ENCODE data around the gene TMF1.

The TMF1 gene

DNA sequence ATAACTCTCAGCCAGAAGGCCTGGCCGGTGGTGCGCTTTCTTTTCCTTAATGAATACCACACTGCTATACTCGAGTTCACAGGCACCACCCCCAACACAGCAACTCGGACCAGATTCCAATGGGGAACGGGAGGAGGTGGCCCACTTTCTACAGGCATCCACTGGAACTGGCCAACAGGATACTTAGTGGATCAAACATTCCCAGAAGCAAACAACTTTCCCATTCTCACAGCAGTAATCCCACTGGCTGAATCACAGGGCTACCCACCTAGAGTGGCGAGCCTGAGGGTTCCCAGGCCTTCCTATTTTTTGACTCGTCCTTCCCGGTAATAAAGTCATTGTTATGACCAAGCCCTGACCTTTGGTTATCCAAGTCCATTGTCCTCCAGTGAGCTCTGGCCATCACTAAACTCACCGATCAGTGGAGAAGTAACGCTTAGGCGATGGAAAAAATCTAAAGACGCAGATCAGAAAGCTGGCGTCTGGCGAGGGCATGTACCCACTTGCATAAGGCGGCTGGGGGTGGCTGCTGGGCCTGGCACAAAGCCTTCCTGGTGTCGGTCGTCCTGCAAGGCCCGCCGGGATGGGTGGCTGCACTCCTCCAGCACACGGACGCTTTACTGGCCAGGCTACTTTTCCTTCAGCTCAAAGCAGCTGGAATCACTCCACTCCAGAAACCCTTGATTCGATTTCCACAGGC, 39.9 kb downstream of the TMF1 start:
- no peak for DNase-seq

DNA sequence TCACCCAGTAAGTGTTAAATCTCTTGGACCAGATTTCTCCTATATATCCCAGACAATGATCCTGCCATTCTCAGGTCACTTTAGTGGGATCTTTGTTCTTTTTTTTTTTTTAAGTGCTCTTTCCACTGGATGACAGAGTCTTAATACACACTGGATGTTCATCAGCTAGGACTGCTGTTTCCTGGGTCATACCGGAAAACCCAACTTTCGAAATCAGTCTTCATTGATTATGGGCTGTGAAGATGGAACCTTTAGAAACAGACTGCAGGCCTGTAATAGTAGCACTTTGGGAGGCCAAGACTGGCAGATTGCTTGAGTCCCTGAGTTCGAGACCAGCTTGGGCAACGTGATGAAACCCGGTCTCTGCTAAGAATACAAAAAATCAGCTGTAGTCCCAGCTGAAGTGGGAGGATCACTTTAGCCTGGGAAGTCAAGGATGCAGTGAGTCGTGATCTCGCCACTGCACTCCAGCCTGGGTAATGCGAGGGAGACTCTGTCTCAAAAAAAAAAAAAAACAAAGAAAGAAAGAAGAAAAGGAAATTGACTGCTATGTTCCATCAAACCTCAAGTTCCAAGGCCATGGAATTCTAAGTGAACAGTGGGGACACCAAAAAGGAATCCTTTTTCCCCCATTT, 40.9 kb downstream of the TMF1 start:
- no peak for DNase-seq

DNA sequence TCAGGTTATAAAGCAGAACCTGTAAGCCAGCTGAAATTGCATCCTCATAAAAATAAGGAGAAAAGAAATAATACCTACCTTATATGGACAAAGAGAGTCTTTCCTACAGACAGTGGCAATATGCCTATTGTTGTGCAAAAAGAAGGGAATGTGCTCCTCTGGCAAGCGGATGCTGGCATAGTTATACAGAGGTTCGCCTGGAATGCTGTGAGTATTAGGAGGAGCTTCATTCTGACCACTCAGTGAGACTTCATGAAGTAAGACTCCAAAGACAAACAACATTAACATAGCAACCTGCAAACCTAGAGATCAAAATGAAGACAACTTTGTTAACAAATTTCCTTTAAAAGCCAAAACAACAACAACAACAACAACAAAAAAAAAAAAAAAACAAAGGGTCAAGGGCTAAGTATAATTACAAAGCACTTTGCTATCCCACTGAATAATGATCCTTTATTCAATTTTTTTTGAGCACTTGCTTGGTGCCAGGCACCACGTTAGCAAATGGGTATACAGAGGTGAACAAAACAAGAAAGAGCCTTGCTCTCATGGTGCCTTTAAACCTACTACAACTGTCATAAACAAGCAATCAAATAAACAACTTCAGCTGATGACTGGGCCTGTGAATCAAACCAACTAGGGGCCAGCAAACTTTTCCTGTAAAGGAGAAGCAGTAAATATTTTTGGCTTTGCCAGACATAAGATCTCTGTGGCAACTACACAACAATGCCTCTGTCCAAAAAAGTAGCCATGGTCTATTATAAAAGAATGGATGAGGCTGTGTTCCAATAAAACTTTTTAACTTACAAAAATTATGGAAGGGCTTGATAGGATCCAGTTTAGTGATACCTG, 42.3 kb downstream of the TMF1 start:
- no peak for DNase-seq

DNA sequence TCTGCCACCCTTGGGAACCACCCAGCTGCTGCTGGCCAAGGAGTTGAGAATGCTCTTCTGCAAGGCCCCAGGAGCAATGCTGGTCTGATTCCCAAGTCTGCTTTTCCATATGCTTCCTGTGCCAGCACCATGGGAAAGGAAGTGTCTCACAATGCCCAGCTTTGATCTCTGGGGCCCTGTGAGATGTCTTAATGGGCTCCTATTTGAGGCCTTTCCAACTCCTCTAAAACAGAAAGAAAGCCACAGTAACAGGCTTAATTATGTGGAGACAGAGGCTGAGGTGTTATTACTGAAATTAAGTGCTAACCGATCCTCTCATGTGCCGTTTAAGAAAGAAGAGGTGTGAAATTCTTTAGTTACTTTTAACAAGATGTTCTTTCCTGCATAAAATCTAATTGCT, 43.2 kb downstream of the TMF1 start:
- DNase-seq, result no peak

DNA sequence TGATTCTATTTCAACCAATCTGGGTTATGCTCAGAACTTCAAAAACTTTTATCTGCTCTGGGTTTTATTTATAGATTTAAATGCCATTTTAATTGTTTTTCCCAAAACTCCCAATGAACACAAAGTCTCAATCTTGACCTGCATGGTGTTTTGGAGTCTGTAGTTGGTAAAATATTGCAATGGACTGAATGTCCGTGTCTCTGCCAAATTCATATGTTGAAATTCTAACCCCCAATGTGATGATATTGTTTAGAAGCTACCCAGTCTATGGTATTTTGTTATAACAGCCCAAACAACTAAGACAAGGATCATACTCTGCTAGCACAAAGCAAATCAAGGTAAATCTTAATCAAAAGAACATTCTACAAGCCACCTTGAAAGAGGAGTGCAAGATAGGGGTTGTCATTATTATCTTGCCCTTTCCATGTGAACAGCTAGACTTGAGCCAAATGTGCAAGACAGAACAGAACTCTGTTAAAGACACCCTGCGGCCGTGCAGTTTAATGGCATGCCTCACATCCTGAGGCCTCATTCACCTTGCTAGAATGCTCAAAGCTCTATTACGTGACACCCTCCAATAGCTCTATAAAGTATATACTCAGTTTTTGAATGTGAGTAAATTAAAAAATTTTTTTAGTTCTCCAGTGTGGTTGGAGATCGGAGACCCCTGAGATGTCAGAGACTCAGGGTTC, 46.2 kb downstream of the TMF1 start:
- DNase-seq, result no peak

DNA sequence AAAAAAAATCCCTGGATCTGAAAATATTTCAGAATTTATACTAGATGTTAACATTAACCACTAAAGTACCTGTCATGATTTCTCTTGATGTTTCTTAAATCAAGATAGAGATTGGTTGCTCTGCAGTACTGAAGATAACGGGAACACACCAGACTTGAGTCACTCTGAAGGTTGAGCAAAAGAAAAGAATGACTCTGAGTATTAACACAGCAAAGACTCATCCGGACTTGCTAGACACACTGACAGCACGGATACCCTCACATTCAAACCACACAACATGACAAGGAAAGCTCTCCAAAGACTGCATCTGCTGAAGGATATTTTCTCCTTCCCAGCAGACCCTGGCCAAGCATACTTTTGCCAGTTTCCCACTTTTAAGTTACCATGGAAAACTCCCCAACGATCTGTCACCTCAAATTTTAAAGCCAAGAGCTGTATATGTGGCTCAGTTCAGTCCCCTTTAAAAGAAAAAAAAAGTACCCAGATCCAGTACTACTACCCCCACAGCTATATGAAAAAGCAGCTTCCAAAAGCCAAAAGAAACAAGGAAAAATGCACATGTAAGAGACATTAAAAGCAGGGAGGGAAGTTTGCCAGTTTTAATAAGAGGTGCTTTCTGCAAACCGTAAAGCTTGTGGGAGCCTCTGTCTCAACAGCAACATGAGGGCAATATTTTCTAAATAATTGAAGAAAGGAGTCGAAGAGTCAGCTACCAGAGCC, 46.9 kb downstream of the TMF1 start:
- no peak for DNase-seq

DNA sequence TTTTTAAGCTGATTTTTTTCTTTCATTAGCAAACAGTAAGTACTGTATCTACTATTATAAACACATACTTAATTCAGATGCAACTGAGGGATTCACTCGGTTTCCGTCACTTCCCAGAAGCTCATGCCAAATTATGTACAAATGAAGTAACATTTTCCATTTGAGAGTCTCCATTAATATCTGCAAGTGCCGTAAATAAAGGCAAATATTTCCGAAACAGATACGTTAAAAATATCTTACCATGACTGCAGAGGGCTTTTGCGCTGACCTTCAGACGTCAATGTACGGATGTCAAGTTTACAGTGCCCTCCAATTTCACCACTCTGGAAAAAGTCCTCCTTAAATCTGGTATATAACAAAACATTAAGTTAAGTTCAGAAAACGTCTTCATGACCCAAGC, 48.0 kb downstream of the TMF1 start:
- DNase-seq, result no peak

DNA sequence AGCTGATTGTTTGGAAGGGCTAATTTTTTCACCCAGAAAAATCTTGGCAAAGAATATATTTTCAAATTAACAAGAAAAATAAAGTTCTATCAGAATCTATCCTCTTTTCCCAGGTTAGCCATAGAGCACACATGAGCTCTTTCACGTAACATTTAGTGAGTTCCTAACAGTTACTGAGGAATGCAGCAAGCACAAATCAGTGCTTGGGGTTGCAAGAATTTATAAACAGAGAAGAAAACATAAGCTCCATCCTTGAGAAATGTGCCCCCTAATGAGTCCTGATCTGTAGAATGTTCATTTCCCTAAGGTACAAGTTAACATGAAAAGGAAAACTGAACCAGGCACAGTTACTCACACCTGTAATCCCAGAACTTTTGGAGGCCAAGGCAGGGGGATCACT, 52.5 kb downstream of the TMF1 start:
- DNase-seq, result no peak

DNA sequence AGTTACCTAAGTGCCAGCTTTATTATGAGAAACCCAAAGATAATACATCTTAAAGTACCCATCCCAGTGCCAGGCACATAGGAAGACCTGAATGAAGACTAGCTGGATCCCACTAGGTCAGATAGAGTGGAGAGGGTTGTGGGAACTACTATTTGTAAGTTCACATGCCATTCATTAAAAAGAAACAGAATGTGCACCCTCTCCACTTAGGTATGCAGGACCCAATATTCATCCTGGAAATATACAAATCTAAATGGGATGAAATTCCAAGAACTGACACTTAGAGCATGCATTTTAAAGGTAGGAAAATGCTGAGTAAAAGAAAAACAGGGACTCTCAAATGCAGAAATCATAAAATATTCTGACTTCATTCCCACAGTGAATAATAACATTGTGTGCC, 53.0 kb downstream of the TMF1 start:
- DNase-seq, result no peak

DNA sequence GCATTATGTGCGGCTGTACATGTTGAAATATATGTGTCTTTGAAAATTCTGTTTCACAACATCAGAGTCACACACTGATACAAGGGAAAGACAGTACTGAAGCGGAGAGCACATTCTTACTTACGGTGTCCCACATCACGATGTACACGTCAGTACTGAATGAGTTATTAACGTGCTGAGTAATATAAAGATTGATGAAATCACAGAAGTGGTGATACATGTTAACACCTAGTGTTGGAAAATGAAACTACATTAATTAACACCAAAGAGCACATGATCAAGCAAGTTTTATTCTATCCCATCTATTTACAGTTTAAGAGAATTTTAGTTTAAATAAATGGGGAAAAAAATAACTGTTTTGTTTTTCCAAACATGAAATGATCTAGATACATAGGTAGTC, 54.2 kb downstream of the TMF1 start:
- DNase-seq, result no peak

DNA sequence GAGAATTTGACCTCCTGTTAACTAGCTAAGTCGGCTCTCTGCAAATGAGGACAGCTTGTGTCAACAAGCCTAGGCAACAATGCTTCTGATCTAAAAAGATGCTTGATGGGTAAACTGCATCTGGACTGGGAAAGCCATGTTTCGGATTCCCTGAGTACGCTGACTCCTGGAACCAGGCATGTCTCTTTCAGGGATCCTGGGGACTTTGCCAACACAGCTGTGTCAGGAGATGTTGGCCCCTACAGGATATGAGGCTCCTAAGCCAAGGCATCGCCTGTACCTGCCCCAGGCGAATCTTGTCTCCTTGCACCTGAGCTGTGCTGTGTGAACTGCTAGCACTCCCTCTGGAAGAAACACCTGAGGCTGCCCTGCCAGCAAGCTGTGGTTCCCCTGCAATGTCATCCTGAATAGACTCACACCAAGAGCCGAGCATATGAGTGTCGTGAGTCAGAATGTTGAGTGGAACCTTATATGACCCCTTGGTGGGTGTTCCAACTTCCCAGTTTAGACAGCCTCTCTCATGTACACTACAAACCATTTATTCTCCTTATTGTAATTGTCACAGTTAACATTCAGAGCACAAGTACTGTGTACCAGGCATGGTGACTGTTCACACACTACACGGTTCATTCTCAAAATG, 55.7 kb downstream of the TMF1 start:
- no peak for DNase-seq

DNA sequence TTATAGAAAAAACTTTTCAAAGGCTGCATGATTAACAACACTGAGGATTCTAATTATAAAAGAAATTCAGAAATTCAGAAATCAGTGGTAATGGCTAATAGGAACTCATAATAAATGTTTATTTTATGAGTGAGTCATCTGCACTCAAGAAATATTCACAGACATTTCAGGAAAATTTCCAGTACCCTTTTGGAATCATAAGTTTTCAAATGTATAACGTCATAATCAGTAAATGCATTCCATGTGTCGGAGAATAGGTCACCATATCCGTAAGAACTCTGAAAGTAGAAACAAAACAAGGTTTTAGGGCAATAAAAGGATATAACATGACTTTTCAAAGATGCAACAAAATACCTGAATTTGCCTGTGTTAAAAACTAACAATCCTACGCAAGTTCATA, 63.4 kb downstream of the TMF1 start:
- DNase-seq, result no peak

DNA sequence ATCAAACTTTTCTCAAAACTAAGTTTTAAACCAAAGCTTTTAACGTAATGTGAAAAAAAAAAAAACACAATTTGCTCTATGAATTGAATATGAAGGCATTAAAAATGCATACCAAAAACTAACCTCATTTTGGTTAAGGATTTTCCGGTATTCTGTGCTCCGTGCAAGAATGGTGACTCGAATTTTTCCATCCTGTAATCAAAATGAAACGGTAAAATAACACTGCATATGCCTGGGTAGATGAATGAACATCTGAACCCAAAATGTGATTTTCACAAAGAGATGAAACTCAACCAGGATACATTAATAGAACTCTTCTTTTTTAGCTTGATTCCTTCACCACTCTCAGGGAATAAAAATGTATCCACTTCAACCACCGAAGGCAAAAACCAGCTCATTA, 64.8 kb downstream of the TMF1 start:
- no peak for DNase-seq

DNA sequence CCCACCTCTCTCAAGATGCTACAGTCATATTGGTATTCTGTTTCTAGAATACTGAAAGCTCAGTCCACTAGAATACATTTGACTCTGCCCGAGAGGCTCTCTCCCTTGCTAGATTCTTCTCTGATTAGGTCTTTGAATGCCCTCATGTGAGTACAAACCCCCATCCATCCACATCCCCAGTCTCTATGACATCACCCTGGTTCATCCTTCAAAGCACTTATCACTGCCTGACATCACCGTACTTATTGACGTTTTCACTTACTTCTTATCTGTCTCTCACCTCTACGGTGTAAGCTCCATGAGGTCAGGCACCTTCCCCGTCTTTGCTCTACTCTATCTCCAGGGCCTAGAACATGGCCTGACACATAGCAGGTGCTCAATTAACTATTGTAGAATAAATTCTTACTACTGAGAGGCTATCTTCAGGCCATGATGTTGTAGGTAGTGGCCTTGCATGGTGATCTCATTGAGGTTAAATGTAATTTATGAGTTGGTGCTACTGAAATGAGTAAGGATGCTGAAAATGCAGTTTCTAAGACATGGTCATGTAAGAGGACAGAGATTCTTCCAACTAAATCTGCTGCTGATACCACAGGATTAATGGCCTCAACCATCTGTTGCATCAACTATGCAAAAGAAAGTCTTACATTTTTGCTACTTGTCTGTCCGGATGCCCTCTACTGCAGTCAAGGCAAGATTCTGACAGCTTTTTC, 65.5 kb downstream of the TMF1 start:
- DNase-seq, result no peak

DNA sequence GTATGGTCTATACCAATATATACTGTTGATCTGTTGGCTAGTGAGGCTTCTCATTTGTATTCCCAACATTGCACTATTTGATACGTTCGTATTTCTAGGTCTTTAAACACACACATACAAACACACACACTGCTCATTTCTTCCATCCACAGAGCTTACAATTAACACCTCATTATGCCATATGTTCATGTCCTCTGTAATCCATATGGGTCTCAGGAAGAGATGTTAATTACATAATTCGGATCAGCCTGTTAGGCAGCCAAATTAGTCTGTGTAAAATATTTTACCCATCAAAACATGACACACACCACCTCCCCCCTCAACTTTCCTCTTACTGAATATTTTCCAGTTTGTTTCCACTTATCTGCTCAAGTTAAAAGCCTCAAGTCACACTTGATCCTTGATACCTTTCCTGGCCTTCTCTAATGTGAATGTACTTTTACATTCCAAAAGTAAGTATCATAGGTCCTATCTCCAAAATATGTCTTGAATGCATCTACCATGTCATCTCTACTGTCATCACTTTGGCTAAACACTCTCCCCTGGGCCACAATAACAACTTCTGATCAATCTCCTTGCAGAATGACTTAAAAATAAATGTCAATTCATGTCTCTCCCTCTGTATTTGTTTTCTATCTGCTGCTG, 66.9 kb downstream of the TMF1 start:
- no peak for DNase-seq

DNA sequence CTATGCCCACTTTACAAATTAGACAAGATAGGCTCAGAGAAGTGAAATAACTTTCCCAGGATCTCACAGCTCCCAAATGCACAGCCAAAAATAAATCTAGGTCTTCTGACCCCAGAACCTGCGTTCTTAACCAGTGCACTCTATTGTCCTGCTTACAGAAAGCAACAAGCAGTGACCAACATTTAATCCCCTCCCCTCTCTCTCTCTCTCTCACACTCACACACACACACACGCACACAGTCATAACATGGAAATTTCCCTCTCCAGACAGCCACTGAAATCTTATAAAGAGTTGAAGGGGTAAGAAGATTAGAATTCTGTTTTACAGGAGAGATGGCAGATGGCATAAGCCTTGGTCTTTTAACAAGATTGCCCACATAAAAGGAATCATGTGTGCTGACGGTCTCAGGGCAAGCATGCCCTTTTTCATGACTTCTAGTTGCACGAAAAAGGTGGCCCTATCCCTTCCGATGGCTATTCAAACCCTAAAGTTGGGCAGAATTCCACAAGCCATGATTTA, 68.1 kb downstream of the TMF1 start:
- DNase-seq, result no peak

DNA sequence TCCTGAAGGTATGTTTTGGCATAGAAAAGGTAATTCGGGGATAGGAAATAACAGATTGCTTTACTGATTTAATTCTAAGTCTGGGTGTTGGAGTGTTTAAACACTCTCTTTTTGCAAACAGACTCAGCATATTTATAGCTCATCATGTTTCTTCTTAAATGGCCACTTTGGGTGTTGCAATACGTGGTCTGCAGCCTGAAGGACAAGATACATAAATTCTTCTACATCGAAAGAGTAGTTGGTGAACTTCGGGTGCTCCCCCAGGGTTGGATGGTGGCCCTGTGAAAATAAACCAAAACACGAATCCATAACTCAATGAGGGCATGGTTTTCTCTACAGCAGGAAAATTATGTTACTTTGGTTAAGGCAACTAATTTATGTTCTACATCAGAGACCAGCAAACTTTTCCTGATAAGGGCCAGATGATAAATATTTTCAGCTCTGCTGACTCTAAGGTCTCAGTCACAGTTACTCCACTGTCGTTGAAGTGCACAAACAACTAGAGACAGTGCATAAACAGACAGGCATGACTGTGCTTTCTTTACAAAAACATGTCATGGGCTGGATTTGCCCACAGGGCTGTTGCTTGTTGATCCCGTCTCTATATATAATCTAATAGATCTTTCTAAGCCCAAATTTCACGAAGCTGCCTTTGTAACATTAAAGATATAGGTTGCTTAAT, 74.5 kb downstream of the TMF1 start:
- no peak for DNase-seq

DNA sequence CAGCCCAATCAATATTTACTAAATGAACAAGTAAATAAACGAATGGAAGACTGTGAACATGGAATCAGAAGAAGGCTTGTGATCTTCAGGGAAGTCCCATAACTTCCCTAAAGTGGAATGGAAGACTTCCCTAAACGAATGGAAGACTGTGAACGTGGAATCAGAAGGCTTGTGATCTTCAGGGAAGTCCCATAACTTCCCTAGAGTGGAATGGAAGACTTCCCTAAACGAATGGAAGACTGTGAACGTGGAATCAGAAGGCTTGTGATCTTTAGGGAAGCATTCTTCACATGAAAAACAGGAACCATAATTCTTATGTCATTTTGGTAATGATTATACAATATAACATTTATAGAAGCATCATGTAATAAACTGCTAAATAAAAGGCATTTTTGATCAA, 77.4 kb downstream of the TMF1 start:
- DNase-seq, result no peak

DNA sequence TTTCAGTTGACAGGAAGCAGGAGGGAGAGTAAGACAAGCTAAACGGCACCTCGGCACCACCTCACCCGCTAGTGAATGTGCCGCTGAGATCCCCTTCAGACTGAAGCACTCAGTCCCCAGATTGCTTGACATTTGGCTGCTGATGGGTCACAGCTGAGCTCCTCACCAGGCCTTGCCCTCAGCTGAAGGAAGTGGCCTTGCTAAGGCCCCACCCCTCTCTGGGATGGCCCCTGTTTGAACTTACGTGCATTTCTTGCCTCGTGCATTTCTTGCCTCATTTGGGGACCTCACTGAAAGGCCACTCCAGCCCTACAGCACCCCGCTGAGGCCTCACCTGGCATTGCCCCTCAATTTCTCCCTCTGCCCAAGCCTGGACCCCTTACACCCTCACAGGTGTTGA, 78.5 kb downstream of the TMF1 start:
- DNase-seq, result no peak

DNA sequence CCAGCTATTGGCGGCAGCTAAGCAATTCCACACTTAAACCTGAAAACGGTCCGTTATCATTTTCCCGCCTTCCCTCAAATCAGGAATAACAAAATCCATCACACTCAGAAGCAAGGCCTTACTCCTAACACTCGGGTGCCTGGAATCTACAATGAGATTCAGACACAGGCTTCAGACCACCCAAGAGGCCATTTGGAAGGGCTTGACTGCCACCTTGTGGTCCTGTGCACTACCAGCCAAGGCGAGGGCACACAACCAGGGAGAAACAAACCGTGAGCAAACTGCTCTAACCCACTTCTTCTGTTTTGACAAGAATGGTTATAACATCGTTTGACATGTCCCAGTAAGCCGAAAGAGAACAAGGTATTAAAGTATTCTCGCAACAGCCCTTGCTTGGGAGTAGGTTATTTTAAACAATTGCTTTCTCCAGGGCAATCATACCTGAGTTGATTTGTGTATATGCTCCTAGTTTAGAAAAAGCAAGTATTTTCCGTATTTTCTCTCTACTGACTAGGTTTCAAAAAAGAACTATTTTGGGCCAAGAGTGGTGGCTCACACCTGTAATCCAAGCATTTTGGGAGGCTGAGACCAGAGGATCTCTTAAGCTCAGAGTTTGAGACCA, 79.7 kb downstream of the TMF1 start:
- DNase-seq, result no peak
